HG03280 (cell line): ENCODE data around the gene ZBTB7C.

Source experiments
- ATAC-seq: cut with Tn5 transposase; IDR thresholded peaks from one replicate; pipeline ENCODE4 v1.9.1; 2021; ENCODE audit warnings: mild to moderate bottlenecking, moderate library complexity; ENCODE audit not compliant: unreplicated experiment

Gene ZBTB7C

GRCh38 chr18:48263914-48264902 is 145.0 kb downstream of the ZBTB7C start:
- ATAC-seq = no peak

- ATAC-seq = no peak
Observed at GRCh38 chr18:48263192-48263853, 145.9 kb downstream of the ZBTB7C start.

GRCh38 chr18:48260237-48260636 is 148.9 kb downstream of the ZBTB7C start:
- ATAC-seq = no peak

GRCh38 chr18:48256848-48257247 is 152.3 kb downstream of the ZBTB7C start:
- no peak for ATAC-seq

GRCh38 chr18:48254077-48254602 is 155.0 kb downstream of the ZBTB7C start:
- ATAC-seq = no peak

GRCh38 chr18:48252525-48252924 is 156.7 kb downstream of the ZBTB7C start:
- no peak for ATAC-seq

- ATAC-seq = no peak
Observed at GRCh38 chr18:48250918-48251317, 158.3 kb downstream of the ZBTB7C start.

GRCh38 chr18:48250362-48250907 is 158.7 kb downstream of the ZBTB7C start:
- no peak for ATAC-seq

- ATAC-seq = no peak
Observed at GRCh38 chr18:48249854-48250253, 159.3 kb downstream of the ZBTB7C start.

- ATAC-seq = no peak
Observed at GRCh38 chr18:48244530-48244929, 164.7 kb downstream of the ZBTB7C start.

GRCh38 chr18:48238636-48239035 is 170.5 kb downstream of the ZBTB7C start:
- ATAC-seq = no peak

- ATAC-seq = no peak
Observed at GRCh38 chr18:48238206-48238605, 171.0 kb downstream of the ZBTB7C start.

- ATAC-seq = no peak
Observed at GRCh38 chr18:48236822-48237221, 172.4 kb downstream of the ZBTB7C start.

GRCh38 chr18:48230467-48231113 is 178.6 kb downstream of the ZBTB7C start:
- no peak for ATAC-seq

GRCh38 chr18:48229552-48229981 is 179.6 kb downstream of the ZBTB7C start:
- no peak for ATAC-seq

- no peak for ATAC-seq
Observed at GRCh38 chr18:48228841-48229240, 180.3 kb downstream of the ZBTB7C start.

GRCh38 chr18:48228301-48228715 is 180.9 kb downstream of the ZBTB7C start:
- ATAC-seq = no peak

GRCh38 chr18:48227206-48227605 is 182.0 kb downstream of the ZBTB7C start:
- no peak for ATAC-seq

GRCh38 chr18:48226401-48226800 is 182.8 kb downstream of the ZBTB7C start:
- ATAC-seq = no peak

GRCh38 chr18:48222118-48222517 is 187.1 kb downstream of the ZBTB7C start:
- no peak for ATAC-seq
